Right atrium auricular region (tissue), 2 donors: Measurements from ENCODE around the gene TMEM45B. TPM values are rescaled to one million over a fixed set of nuclear protein-coding genes. Genes with fewer than 3 reads are reported as not detected.
A peak's percentile ranks its signal among the peaks of the same experiment; 100 is the strongest.
"Not testable (repeated sequence)": the region's sequence is repeated elsewhere in the genome, so short reads cannot be mapped to it uniquely, and the experiment has no call there.

Experiments used
- DNase-seq: peaks from one replicate; pipeline ENCODE4 v3.0.0-alpha.2; 2019; ENCODE audit warnings: low spot score
- H3K27ac ChIP-seq, 2 donors: fragments of 200-600 bp; sonication (generic); 1 replicate in 1 of 2; 2 replicates in 1 of 2; pipeline ENCODE4 v1.5.1; 2016 to 2019
- H3K27me3 ChIP-seq, 2 donors: fragments of 200-600 bp; sonication (generic); one replicate each; pipeline versions ENCODE4 v1.5.1 to v1.6.0; 2017 to 2019
- H3K36me3 ChIP-seq: fragments of 200-600 bp; sonication (generic); one replicate; pipeline ENCODE4 v1.5.1; 2016
- H3K4me1 ChIP-seq, 2 donors: fragments of 200-600 bp; sonication (generic); one replicate each; pipeline versions ENCODE4 v1.5.1 to v1.6.0; 2017 to 2019
- H3K4me3 ChIP-seq, 2 donors: fragments of 200-600 bp; sonication (generic); 1 replicate in 1 of 2; 2 replicates in 1 of 2; pipeline ENCODE4 v1.5.1; 2017 to 2019; ENCODE audit warnings: mild to moderate bottlenecking in 1 of 2, moderate library complexity in 1 of 2
- H3K9me3 ChIP-seq, 2 donors: fragments of 200-600 bp; sonication (generic); one replicate each; pipeline ENCODE4 v1.5.1; 2019
- CTCF ChIP-seq, 2 donors: fragments of 200-600 bp; sonication (generic); IDR thresholded peaks; one replicate each; pipeline ENCODE4 v1.5.1; 2019; ENCODE audit warnings: antibody characterized with exemption in 2 of 2
- total RNA-seq, 2 donors: library from RNA; depleted of rRNA; stranded (reverse); fragments of >200 nt; gene quantifications; one replicate each; pipeline ENCODE4 v1.1.0, GENCODE V29; 2016

TMEM45B gene
- total RNA-seq, 2 donors from 2014 or later: not detected

- no peaks in the 10 kb centered on the region for H3K27me3 ChIP-seq
- no peak overlapping the region for H3K4me3 ChIP-seq
- peaks cover 0 to 6% of the 10 kb centered on the region in 2 donors for H3K9me3 ChIP-seq
- H3K27ac ChIP-seq: no peak overlapping the region
- H3K4me1 ChIP-seq: no peaks in the 10 kb centered on the region
- H3K36me3 ChIP-seq: no peaks in the 10 kb centered on the region
- TF ChIP-seq CTCF (IDR thresholded peaks at IDR 0.05): no peak
- DNase-seq: no peak
Measured at GRCh38 chr11:129770993-129771392, 44.7 kb upstream of the TMEM45B start.

GRCh38 chr11:129771456-129771855, 44.2 kb upstream of the TMEM45B start:
- H3K4me3 ChIP-seq, H3K27me3 ChIP-seq, H3K27ac ChIP-seq, DNase-seq, H3K4me1 ChIP-seq, H3K9me3 ChIP-seq, H3K36me3 ChIP-seq: not testable (repeated sequence)

GRCh38 chr11:129778877-129779276, 36.8 kb upstream of the TMEM45B start:
- Histone ChIP-seq H3K4me1 (no peaks in the 10 kb centered on the region), H3K9me3 (no peaks in the 10 kb centered on the region), H3K27ac (no peak overlapping the region), H3K36me3 (no peaks in the 10 kb centered on the region), H3K27me3 (no peaks in the 10 kb centered on the region), H3K4me3 (no peak overlapping the region)
- DNase-seq: no peak
- TF ChIP-seq CTCF (IDR thresholded peaks at IDR 0.05): no peak

- Histone ChIP-seq H3K9me3 (no peaks in the 10 kb centered on the region), H3K27ac (no peak overlapping the region), H3K27me3 (no peaks in the 10 kb centered on the region), H3K36me3 (no peaks in the 10 kb centered on the region), H3K4me1 (no peaks in the 10 kb centered on the region), H3K4me3 (no peak overlapping the region)
- no peak for DNase-seq
- no peak for TF ChIP-seq CTCF (IDR thresholded peaks at IDR 0.05)
Measured at GRCh38 chr11:129779342-129779741, 36.3 kb upstream of the TMEM45B start.

- Histone ChIP-seq H3K27ac (no peak overlapping the region), H3K4me3 (no peak overlapping the region), H3K27me3 (no peaks in the 10 kb centered on the region), H3K4me1 (no peaks in the 10 kb centered on the region), H3K9me3 (no peaks in the 10 kb centered on the region), H3K36me3 (no peaks in the 10 kb centered on the region)
- TF ChIP-seq CTCF (IDR thresholded peaks at IDR 0.05): peak in 1 of 2 donors; percentile 31
- no peak for DNase-seq
Measured at GRCh38 chr11:129785383-129786111, 30.1 kb upstream of the TMEM45B start.

- DNase-seq, H3K36me3 ChIP-seq, H3K27me3 ChIP-seq, H3K9me3 ChIP-seq, H3K4me1 ChIP-seq, H3K27ac ChIP-seq, H3K4me3 ChIP-seq: not testable (repeated sequence)
Measured at GRCh38 chr11:129786112-129786416, 29.6 kb upstream of the TMEM45B start.

- Histone ChIP-seq H3K4me3 (no peak overlapping the region), H3K27ac (no peak overlapping the region), H3K36me3 (no peaks in the 10 kb centered on the region), H3K9me3 (no peaks in the 10 kb centered on the region), H3K27me3 (no peaks in the 10 kb centered on the region), H3K4me1 (no peaks in the 10 kb centered on the region)
- DNase-seq: no peak
- no peak for TF ChIP-seq CTCF (IDR thresholded peaks at IDR 0.05)
Measured at GRCh38 chr11:129787532-129788155, 28.0 kb upstream of the TMEM45B start.
